Putamen (tissue), 1 donor: Measurements from ENCODE around the gene SHMT2.
A peak's percentile ranks its signal among the peaks of the same experiment; 100 is the strongest.

Experiments
- DNase-seq: peaks from one replicate; pipeline ENCODE4 v3.0.0-alpha.2; 2016; ENCODE audit warnings: low spot score

SHMT2 gene

GRCh38 chr12:57240066-57240921 is 10.8 kb downstream of the SHMT2 start:
- DNase-seq, result peak; percentile 78

- no peak for DNase-seq
Measured at GRCh38 chr12:57240926-57241401, 11.5 kb downstream of the SHMT2 start.

- no peak for DNase-seq
Measured at GRCh38 chr12:57241402-57242310, 12.1 kb downstream of the SHMT2 start.

GRCh38 chr12:57242329-57242690 is 12.8 kb downstream of the SHMT2 start:
- no peak for DNase-seq

GRCh38 chr12:57242691-57243454 is 13.4 kb downstream of the SHMT2 start:
- DNase-seq, result no peak

- DNase-seq, result no peak
Measured at GRCh38 chr12:57243521-57244311, 14.2 kb downstream of the SHMT2 start.

GRCh38 chr12:57244312-57244696 is 14.8 kb downstream of the SHMT2 start:
- DNase-seq, result no peak

GRCh38 chr12:57247041-57247440 is 17.5 kb downstream of the SHMT2 start:
- DNase-seq, result no peak

- no peak for DNase-seq
Measured at GRCh38 chr12:57248934-57249742, 19.6 kb downstream of the SHMT2 start.

- no peak for DNase-seq
Measured at GRCh38 chr12:57250541-57250940, 21.0 kb downstream of the SHMT2 start.

- no peak for DNase-seq
Measured at GRCh38 chr12:57250956-57251355, 21.4 kb downstream of the SHMT2 start, which contains the start of gene STAC3. STAC3 (minus strand) TSS chr12:57251187; CDS start chr12:57249636, 1,551 bp downstream.

- DNase-seq, result no peak
Measured at GRCh38 chr12:57254506-57255280, 25.2 kb downstream of the SHMT2 start.

GRCh38 chr12:57255916-57256315 is 26.4 kb downstream of the SHMT2 start:
- DNase-seq, result no peak

- DNase-seq, result no peak
Measured at GRCh38 chr12:57258977-57259970, 29.8 kb downstream of the SHMT2 start.

- no peak for DNase-seq
Measured at GRCh38 chr12:57260366-57260765, 30.9 kb downstream of the SHMT2 start.

GRCh38 chr12:57261428-57261865 is 31.9 kb downstream of the SHMT2 start:
- no peak for DNase-seq

- DNase-seq, result no peak
Measured at GRCh38 chr12:57262126-57262822, 32.8 kb downstream of the SHMT2 start.

GRCh38 chr12:57263096-57263495 is 33.6 kb downstream of the SHMT2 start:
- no peak for DNase-seq
